Heart left ventricle (tissue), 13 donors: ENCODE data around the gene ZIC1.

ENCODE experiments used
- POLR2A ChIP-seq, 2 donors: fragments of 450-650 bp; IDR thresholded peaks; one replicate each; pipeline ENCODE4 v1.6.1; 2017; ENCODE audit warnings: antibody characterized with exemption in 2 of 2, mild to moderate bottlenecking in 2 of 2, moderate library complexity in 2 of 2
- TF ChIP-seq, protein P1 (sequence below), 12 donors: fragments of 200-600 bp; sonication (generic) in 4 of 12; IDR thresholded peaks; one replicate each; pipeline versions ENCODE4 v1.5.0 to v1.8.0; 2018 to 2022; ENCODE audit warnings: antibody characterized with exemption in 12 of 12, mild to moderate bottlenecking in 5 of 12
- donor health status: ischemic (EF 13 %, LVEDD 7.1; RV severe dilation, severe dysfunction).
- donor health status: DM: no; HTN: yes; CAD: no.
- donor health status: DM: no; HTN: no; CAD: no.
- donor health status: ischemic (EF 25% LVEDD 6.9; RV normal size, moderate dysfunction).
- donor health status: ischemic (EF 25% LVEDD 5.7; RV mildly dilated, moderate dysfunction).
- donor health status: ischemic (EF 35%, LVEDD 5.7; RV mildly dilated, moderate dysfunction).
- donor health status: nonischemic (EF 11% LVEDD 7.7; RV severe dilation, severe dysfunction).
- donor health status: DM: yes; HTN: yes; CAD: no.
- donor health status: PGD.
- donor health status: ischemic (EF 29% LVEDD 5.4; RV normal size, mild dysfunction).
- donor health status: nonischemic (EF 23%, LVEDD 6.1; RV moderate dilation, normal function).

DNA sequence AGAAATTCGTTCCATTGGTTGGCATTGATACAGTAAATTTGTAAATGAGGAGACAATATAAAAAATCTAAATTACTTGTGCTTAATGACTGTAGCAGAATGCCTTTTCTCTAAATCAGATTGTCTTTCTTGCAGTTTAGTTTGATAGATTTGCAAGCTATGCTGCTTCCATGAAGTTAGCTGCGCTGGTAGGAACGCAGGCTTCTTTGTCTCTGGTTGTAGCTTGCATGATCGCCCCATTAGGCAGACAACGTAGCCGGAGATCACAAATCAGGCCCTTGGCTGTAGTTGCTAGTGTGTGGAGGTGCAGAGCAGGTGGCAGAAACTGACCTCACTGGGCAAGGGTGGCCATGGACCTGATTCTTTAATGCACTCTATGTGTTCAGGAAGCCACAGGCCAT lies 6.1 kb downstream of the ZIC1 start:
- TF ChIP-seq, protein P1, sequence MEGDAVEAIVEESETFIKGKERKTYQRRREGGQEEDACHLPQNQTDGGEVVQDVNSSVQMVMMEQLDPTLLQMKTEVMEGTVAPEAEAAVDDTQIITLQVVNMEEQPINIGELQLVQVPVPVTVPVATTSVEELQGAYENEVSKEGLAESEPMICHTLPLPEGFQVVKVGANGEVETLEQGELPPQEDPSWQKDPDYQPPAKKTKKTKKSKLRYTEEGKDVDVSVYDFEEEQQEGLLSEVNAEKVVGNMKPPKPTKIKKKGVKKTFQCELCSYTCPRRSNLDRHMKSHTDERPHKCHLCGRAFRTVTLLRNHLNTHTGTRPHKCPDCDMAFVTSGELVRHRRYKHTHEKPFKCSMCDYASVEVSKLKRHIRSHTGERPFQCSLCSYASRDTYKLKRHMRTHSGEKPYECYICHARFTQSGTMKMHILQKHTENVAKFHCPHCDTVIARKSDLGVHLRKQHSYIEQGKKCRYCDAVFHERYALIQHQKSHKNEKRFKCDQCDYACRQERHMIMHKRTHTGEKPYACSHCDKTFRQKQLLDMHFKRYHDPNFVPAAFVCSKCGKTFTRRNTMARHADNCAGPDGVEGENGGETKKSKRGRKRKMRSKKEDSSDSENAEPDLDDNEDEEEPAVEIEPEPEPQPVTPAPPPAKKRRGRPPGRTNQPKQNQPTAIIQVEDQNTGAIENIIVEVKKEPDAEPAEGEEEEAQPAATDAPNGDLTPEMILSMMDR (IDR thresholded peaks at IDR 0.05), result no peak
- no peak for TF ChIP-seq POLR2A (IDR thresholded peaks at IDR 0.05)
